Measurements from ENCODE around the gene BET1L.

Gene BET1L

DNA sequence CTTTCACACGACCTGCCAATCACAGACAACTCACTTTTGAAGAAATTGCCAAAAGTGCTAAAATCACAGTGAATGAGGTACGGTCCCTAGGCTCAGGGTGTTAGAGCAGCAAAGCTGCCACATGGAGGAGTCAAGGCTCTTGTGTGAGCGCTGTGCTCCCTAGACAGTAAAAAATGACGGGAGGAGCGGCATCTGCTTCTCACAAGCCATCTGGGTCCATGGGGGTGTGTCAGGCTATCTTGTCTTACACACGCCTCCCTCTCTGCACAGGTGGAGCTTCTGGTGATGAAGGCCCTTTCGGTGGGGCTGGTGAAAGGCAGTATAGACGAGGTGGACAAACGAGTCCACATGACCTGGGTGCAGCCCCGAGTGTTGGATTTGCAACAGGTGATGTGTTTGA lies 44.4 kb upstream of the BET1L start:
- Histone ChIP-seq H3K4me3 (ENCODE audit: control insufficient read depth in 1 of 7, extremely low read depth in 1 of 7, insufficient read depth in 4 of 7, low read depth in 2 of 7, low read length in 6 of 7) (no peak overlapping the region), H3K36me3 (ENCODE audit: control insufficient read depth in 4 of 4, insufficient read depth in 4 of 4, low read length in 3 of 4) (peaks cover 15 to 73% (median 56%) of the 10 kb centered on the region in 4 experiments), H3K27me3 (replicated peaks in 2 of 5; ENCODE audit: control insufficient read depth in 4 of 5, insufficient read depth in 5 of 5, low read length in 4 of 5) (no peaks in the 10 kb centered on the region), H3K4me1 (ENCODE audit: control extremely low read depth in 1 of 4, control insufficient read depth in 4 of 4, insufficient read depth in 4 of 4, low read length in 3 of 4) (peaks cover 0 to 2% (median 0%) of the 10 kb centered on the region in 4 experiments), H3K27ac (ENCODE audit: insufficient read depth in 1 of 2, low read depth in 1 of 2, low read length in 2 of 2, poor library complexity in 1 of 2, severe bottlenecking in 2 of 2) (no peak overlapping the region), H3K9me3 (ENCODE audit: control extremely low read depth in 1 of 5, control insufficient read depth in 4 of 5, insufficient read depth in 2 of 5, low read depth in 1 of 5, low read length in 4 of 5) (no peaks in the 10 kb centered on the region)
- DNase-seq = peak in 2 of 3 donors; percentile 11 to 36
- CTCF ChIA-PET = interaction anchor here (0.8 to 5.1 kb wide), 25 partner anchors 9 to 200 kb away, joined by 3 to 61 read pairs (median 5); partner anchors contain the start of genes NLRP6 and PSMD13
- POLR2A ChIA-PET = interaction anchor here (0.6 kb wide), 1 partner anchor 9 kb away, joined by 4 read pairs; no protein-coding TSS in a partner anchor
- WGBS (ENCODE audit: insufficient coverage) = 95% methylated on average over 9 of the region's 10 CpGs

DNA sequence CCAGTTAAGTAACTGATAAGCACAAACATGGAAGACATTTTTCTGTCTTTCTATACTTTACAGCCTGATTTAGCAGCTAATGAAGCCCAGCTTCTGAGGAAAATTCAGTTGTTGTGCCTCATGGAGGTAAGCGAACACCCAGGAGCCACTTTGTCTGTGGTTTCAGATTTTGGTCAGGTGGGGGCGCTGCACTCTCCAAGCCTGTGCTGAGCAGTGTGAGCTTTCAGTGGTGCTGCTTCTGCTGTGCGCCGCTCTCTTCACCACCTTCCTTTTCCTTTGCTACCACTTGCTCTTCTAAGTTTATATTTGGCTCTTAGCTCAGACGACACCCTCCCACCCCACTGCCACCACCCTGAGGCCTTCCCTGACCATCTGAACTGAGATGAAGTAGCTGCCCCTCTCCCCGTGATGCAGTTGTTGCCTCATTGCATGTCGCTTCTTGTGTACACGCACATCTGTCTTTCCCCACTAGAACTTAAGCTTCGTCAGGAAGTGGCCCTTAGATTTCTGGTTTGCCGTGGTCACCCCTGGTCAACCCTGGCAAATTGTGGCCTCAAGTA lies 43.6 kb upstream of the BET1L start:
- no peaks in the 10 kb centered on the region for H3K9me3 ChIP-seq (ENCODE audit: control extremely low read depth in 1 of 5, control insufficient read depth in 4 of 5, insufficient read depth in 2 of 5, low read depth in 1 of 5, low read length in 4 of 5)

DNA sequence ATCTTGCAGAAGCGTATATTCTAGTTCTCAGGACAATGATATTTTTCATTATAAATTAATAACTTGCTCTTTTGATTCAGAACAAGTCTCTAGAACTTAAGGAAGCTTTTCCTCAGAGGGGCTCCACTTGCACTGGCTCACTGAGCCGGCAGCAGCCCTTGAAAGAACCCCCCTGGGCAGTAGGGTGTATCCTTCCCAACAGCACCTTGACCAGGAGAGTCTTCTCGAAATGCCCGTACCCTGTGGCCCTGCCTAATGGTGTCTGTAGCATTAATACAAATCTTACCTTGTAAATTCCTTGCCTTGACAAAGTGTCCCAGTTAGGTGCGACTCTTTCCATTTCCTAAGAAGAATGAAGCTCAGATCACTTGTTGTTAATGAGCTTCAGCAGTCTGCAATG lies 43.1 kb upstream of the BET1L start:
- WGBS (ENCODE audit: insufficient coverage) = 91% methylated on average over 2 of the region's 5 CpGs
- no peak for DNase-seq
- Histone ChIP-seq H3K4me1 (ENCODE audit: control extremely low read depth in 1 of 4, control insufficient read depth in 4 of 4, insufficient read depth in 4 of 4, low read length in 3 of 4) (no peaks in the 10 kb centered on the region), H3K36me3 (ENCODE audit: control insufficient read depth in 4 of 4, insufficient read depth in 4 of 4, low read length in 3 of 4) (peaks cover 16 to 86% (median 67%) of the 10 kb centered on the region in 4 experiments), H3K27ac (ENCODE audit: insufficient read depth in 1 of 2, low read depth in 1 of 2, low read length in 2 of 2, poor library complexity in 1 of 2, severe bottlenecking in 2 of 2) (no peak overlapping the region), H3K27me3 (replicated peaks in 2 of 5; ENCODE audit: control insufficient read depth in 4 of 5, insufficient read depth in 5 of 5, low read length in 4 of 5) (no peaks in the 10 kb centered on the region), H3K4me3 (ENCODE audit: control insufficient read depth in 1 of 7, extremely low read depth in 1 of 7, insufficient read depth in 4 of 7, low read depth in 2 of 7, low read length in 6 of 7) (no peak overlapping the region), H3K9me3 (ENCODE audit: control extremely low read depth in 1 of 5, control insufficient read depth in 4 of 5, insufficient read depth in 2 of 5, low read depth in 1 of 5, low read length in 4 of 5) (no peaks in the 10 kb centered on the region)
- ChIA-PET CTCF (interaction anchor here (0.8 to 5.1 kb wide), 27 partner anchors 10 to 215 kb away, joined by 3 to 61 read pairs (median 5); partner anchors contain the start of genes NLRP6 and PSMD13), POLR2A (interaction anchor here (0.7 kb wide), 1 partner anchor 43 kb away, joined by 4 read pairs; the partner anchor contains the start of genes BET1L and RIC8A)

More for the DNA sequence above, 43.6 kb upstream of the BET1L start:
- POLR2A ChIA-PET = interaction anchor here (0.7 kb wide), 1 partner anchor 44 kb away, joined by 4 read pairs; the partner anchor contains the start of genes BET1L and RIC8A
- Histone ChIP-seq H3K4me1 (ENCODE audit: control extremely low read depth in 1 of 4, control insufficient read depth in 4 of 4, insufficient read depth in 4 of 4, low read length in 3 of 4) (no peaks in the 10 kb centered on the region), H3K36me3 (ENCODE audit: control insufficient read depth in 4 of 4, insufficient read depth in 4 of 4, low read length in 3 of 4) (peaks cover 15 to 80% (median 62%) of the 10 kb centered on the region in 4 experiments), H3K27ac (ENCODE audit: insufficient read depth in 1 of 2, low read depth in 1 of 2, low read length in 2 of 2, poor library complexity in 1 of 2, severe bottlenecking in 2 of 2) (peak overlapping the region in 1 of 2 experiments; percentile 27), H3K27me3 (replicated peaks in 2 of 5; ENCODE audit: control insufficient read depth in 4 of 5, insufficient read depth in 5 of 5, low read length in 4 of 5) (no peaks in the 10 kb centered on the region), H3K4me3 (ENCODE audit: control insufficient read depth in 1 of 7, extremely low read depth in 1 of 7, insufficient read depth in 4 of 7, low read depth in 2 of 7, low read length in 6 of 7) (no peak overlapping the region)
- peak; percentile 52 to 78 (median 69) for DNase-seq
- CTCF ChIA-PET = interaction anchor here (0.8 to 5.1 kb wide), 31 partner anchors 10 to 214 kb away, joined by 3 to 61 read pairs (median 5); partner anchors contain the start of genes NLRP6 and PSMD13
- WGBS (ENCODE audit: insufficient coverage) = 81% methylated on average over 10 of the region's 10 CpGs

DNA sequence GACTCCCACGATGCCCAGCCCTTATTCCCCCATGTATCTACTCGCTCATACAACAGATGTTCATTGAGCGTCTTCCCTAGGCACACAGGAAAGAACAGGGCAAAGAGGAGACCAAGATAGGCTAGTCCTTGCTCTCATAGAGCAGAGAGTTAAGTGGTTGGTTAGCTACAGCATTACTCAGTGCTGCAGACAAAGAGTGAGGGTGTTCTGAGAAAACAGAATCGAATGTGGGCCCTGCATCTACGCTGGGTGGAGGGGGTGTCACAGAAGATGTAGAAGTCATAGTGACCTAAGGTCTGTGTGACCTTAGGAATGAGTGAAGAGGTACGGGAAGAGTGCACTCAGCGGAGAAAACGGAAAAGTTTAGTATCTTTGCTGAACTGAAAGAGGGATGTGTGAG lies 41.9 kb upstream of the BET1L start:
- H3K27ac ChIP-seq (ENCODE audit: insufficient read depth in 1 of 2, low read depth in 1 of 2, low read length in 2 of 2, poor library complexity in 1 of 2, severe bottlenecking in 2 of 2) = no peak overlapping the region
- peaks cover 17 to 95% (median 74%) of the 10 kb centered on the region in 4 experiments for H3K36me3 ChIP-seq (ENCODE audit: control insufficient read depth in 4 of 4, insufficient read depth in 4 of 4, low read length in 3 of 4)
- H3K4me1 ChIP-seq (ENCODE audit: control extremely low read depth in 1 of 4, control insufficient read depth in 4 of 4, insufficient read depth in 4 of 4, low read length in 3 of 4) = no peaks in the 10 kb centered on the region
- no peaks in the 10 kb centered on the region for H3K27me3 ChIP-seq (replicated peaks in 2 of 5; ENCODE audit: control insufficient read depth in 4 of 5, insufficient read depth in 5 of 5, low read length in 4 of 5)
- ChIA-PET CTCF (interaction anchor here (1.0 to 5.1 kb wide), 8 partner anchors 8 to 147 kb away, joined by 3 to 61 read pairs (median 13); partner anchors contain the start of gene PSMD13), POLR2A (no interaction called here)
- H3K4me3 ChIP-seq (ENCODE audit: control insufficient read depth in 1 of 7, extremely low read depth in 1 of 7, insufficient read depth in 4 of 7, low read depth in 2 of 7, low read length in 6 of 7) = no peak overlapping the region
- H3K9me3 ChIP-seq (ENCODE audit: control extremely low read depth in 1 of 5, control insufficient read depth in 4 of 5, insufficient read depth in 2 of 5, low read depth in 1 of 5, low read length in 4 of 5) = no peaks in the 10 kb centered on the region
- DNase-seq = no peak
- 100% methylated on average over 6 of the region's 8 CpGs for WGBS (ENCODE audit: insufficient coverage)

DNA sequence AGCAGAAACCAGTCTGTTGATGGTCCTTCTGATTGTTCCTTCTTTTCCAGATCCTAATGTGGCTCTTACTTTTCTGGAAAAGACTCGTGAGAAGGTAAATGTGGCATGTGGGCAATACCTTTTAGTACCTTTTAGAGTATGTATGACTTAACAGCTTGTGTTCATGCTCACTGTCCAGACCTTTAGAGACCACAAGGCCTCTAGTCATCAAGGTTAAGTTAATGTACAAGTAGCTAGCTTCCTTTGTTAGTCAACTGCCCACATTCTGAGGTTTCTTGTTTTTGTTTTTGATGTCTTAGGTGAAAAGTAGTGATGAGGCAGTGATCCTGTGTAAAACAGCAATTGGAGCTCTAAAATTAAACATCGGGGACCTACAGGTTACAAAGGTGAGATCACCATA lies 37.2 kb upstream of the BET1L start:
- Histone ChIP-seq H3K27ac (ENCODE audit: insufficient read depth in 1 of 2, low read depth in 1 of 2, low read length in 2 of 2, poor library complexity in 1 of 2, severe bottlenecking in 2 of 2) (no peak overlapping the region), H3K4me3 (ENCODE audit: control insufficient read depth in 1 of 7, extremely low read depth in 1 of 7, insufficient read depth in 4 of 7, low read depth in 2 of 7, low read length in 6 of 7) (no peak overlapping the region), H3K36me3 (ENCODE audit: control insufficient read depth in 4 of 4, insufficient read depth in 4 of 4, low read length in 3 of 4) (peaks cover 16 to 83% (median 56%) of the 10 kb centered on the region in 4 experiments), H3K4me1 (ENCODE audit: control extremely low read depth in 1 of 4, control insufficient read depth in 4 of 4, insufficient read depth in 4 of 4, low read length in 3 of 4) (no peaks in the 10 kb centered on the region), H3K9me3 (ENCODE audit: control extremely low read depth in 1 of 5, control insufficient read depth in 4 of 5, insufficient read depth in 2 of 5, low read depth in 1 of 5, low read length in 4 of 5) (no peaks in the 10 kb centered on the region), H3K27me3 (replicated peaks in 2 of 5; ENCODE audit: control insufficient read depth in 4 of 5, insufficient read depth in 5 of 5, low read length in 4 of 5) (no peaks in the 10 kb centered on the region)
- no CpG with 5 or more reads among the region's 2 CpGs for WGBS (ENCODE audit: insufficient coverage)
- ChIA-PET CTCF (interaction anchor here (1.1 to 7.9 kb wide), 3 partner anchors 6 to 152 kb away, joined by 3 to 61 read pairs (median 4); no protein-coding TSS in a partner anchor), POLR2A (interaction anchor here (0.9 kb wide), 1 partner anchor 37 kb away, joined by 3 read pairs; the partner anchor contains the start of genes BET1L and RIC8A)
- no peak for DNase-seq

DNA sequence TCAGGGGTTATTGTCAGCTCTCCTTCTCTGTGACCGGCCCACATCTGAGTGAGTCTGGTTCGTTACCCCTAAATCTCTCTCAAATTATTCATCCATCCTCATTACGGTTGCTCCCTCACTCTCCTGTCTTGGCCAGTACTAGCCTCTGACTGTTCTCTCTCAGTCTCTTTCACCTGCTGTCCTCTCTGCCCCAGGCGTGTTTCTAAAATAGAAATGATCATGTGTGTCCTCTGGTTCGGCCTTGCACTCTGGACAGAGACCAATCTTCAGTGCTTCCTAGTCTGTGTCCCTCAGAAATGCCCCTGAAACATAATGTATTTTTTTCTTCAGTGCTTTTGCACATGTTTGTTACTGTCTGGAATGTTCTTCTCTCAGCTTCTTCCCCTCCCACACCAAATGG lies 34.4 kb upstream of the BET1L start:
- no peak for DNase-seq
- H3K27ac ChIP-seq (ENCODE audit: insufficient read depth in 1 of 2, low read depth in 1 of 2, low read length in 2 of 2, poor library complexity in 1 of 2, severe bottlenecking in 2 of 2) = no peak overlapping the region
- 95% methylated on average over 5 of the region's 5 CpGs for WGBS (ENCODE audit: insufficient coverage)
- ChIA-PET POLR2A (no interaction called here), CTCF (interaction anchor here (0.9 to 7.9 kb wide), 3 partner anchors 8 to 58 kb away, joined by 4 to 61 read pairs (median 7); partner anchors contain the start of gene IFITM5)
- peaks cover 8 to 14% (median 12%) of the 10 kb centered on the region in 4 experiments for H3K4me1 ChIP-seq (ENCODE audit: control extremely low read depth in 1 of 4, control insufficient read depth in 4 of 4, insufficient read depth in 4 of 4, low read length in 3 of 4)
- H3K4me3 ChIP-seq (ENCODE audit: control insufficient read depth in 1 of 7, extremely low read depth in 1 of 7, insufficient read depth in 4 of 7, low read depth in 2 of 7, low read length in 6 of 7) = no peak overlapping the region
- no peaks in the 10 kb centered on the region for H3K9me3 ChIP-seq (ENCODE audit: control extremely low read depth in 1 of 5, control insufficient read depth in 4 of 5, insufficient read depth in 2 of 5, low read depth in 1 of 5, low read length in 4 of 5)
- H3K36me3 ChIP-seq (ENCODE audit: control insufficient read depth in 4 of 4, insufficient read depth in 4 of 4, low read length in 3 of 4) = peaks cover 9 to 63% (median 35%) of the 10 kb centered on the region in 4 experiments
- no peaks in the 10 kb centered on the region for H3K27me3 ChIP-seq (replicated peaks in 2 of 5; ENCODE audit: control insufficient read depth in 4 of 5, insufficient read depth in 5 of 5, low read length in 4 of 5)

DNA sequence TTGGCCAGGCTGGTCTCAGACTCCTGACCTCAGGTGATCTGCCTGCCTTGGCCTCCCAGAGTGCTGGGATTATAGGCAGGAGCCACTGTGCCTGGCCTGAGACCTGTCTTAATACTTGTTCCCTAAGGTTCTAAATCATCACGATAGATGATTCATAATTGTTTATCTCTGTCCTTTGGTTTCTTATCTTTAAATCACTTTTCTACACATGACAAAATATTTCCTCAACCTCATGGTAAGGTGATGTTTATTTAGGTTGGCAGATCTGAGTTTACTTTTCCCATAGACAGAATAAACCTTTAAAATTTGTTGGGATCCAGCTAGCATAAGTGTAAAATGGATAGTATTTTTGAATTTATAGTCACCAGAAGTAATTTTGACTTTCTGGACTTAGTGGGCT lies 33.1 kb upstream of the BET1L start:
- no peak overlapping the region for H3K4me3 ChIP-seq (ENCODE audit: control insufficient read depth in 1 of 7, extremely low read depth in 1 of 7, insufficient read depth in 4 of 7, low read depth in 2 of 7, low read length in 6 of 7)
- H3K4me1 ChIP-seq (ENCODE audit: control extremely low read depth in 1 of 4, control insufficient read depth in 4 of 4, insufficient read depth in 4 of 4, low read length in 3 of 4) = peaks cover 12 to 23% (median 16%) of the 10 kb centered on the region in 4 experiments
- no peak overlapping the region for H3K27ac ChIP-seq (ENCODE audit: insufficient read depth in 1 of 2, low read depth in 1 of 2, low read length in 2 of 2, poor library complexity in 1 of 2, severe bottlenecking in 2 of 2)
- CTCF ChIA-PET = interaction anchor here (1.1 to 7.9 kb wide), 4 partner anchors 10 to 64 kb away, joined by 3 to 61 read pairs (median 5); partner anchors contain the start of gene IFITM5
- no peaks in the 10 kb centered on the region for H3K27me3 ChIP-seq (replicated peaks in 2 of 5; ENCODE audit: control insufficient read depth in 4 of 5, insufficient read depth in 5 of 5, low read length in 4 of 5)
- H3K36me3 ChIP-seq (ENCODE audit: control insufficient read depth in 4 of 4, insufficient read depth in 4 of 4, low read length in 3 of 4) = peaks cover 9 to 50% (median 24%) of the 10 kb centered on the region in 4 experiments
- no peak for DNase-seq
- POLR2A ChIA-PET = no interaction called here
- no peaks in the 10 kb centered on the region for H3K9me3 ChIP-seq (ENCODE audit: control extremely low read depth in 1 of 5, control insufficient read depth in 4 of 5, insufficient read depth in 2 of 5, low read depth in 1 of 5, low read length in 4 of 5)
- WGBS (ENCODE audit: insufficient coverage) = no CpG with 5 or more reads among the region's 1 CpG

All from common myeloid progenitor, CD34-positive (primary cell).